Body of pancreas (tissue), 4 donors: ENCODE data around the gene MT1B.

ENCODE experiments used
- CTCF ChIP-seq, 7 experiments: fragments of 450-650 bp in 4 of 7; fragments of 200-600 bp in 3 of 7; sonication (generic) in 3 of 7; IDR thresholded peaks; one replicate each; pipeline ENCODE4 v1.5.1; 2016 to 2019; ENCODE audit warnings: antibody characterized with exemption in 7 of 7
- POLR2A ChIP-seq, 3 donors: fragments of 450-650 bp; IDR thresholded peaks; one replicate each; pipeline ENCODE4 v1.6.1; 2016; ENCODE audit warnings: antibody characterized with exemption in 3 of 3, mild to moderate bottlenecking in 2 of 3

- TF ChIP-seq CTCF (IDR thresholded peaks at IDR 0.05) (no peak), POLR2A (IDR thresholded peaks at IDR 0.05) (no peak)
Observed at GRCh38 chr16:56606071-56606475, 45.6 kb upstream of the MT1B start.
